Measurements from ENCODE around the gene LAMC1. TPM values are rescaled to one million over a fixed set of nuclear protein-coding genes. Genes with fewer than 3 reads are reported as not detected.

The LAMC1 gene
- total and polyA plus RNA-seq, 2 experiments from 2014 or later, result 185 to 686 TPM

- H3K4me2 ChIP-seq (ENCODE audit: unreplicated experiment), result peak overlapping the region; percentile 39
Observed at GRCh38 chr1:183195142-183195574, 171.9 kb downstream of the LAMC1 start.

More at GRCh38 chr1:183195142-183195574, 171.9 kb downstream of the LAMC1 start:
- H4K20me1 ChIP-seq (ENCODE audit: insufficient read depth), result no peaks in the 10 kb centered on the region
- H2AFZ ChIP-seq, result 0 out of 2 replicates have a peak overlapping the region, but pooled peaks have one; percentile 9
- H3K27ac ChIP-seq, result peak overlapping the region; percentile 44
- peaks cover 28% of the 10 kb centered on the region for H3K4me1 ChIP-seq (ENCODE audit: insufficient read depth)
- H3K9me2 ChIP-seq (ENCODE audit: insufficient read depth), result no peaks in the 10 kb centered on the region
- TF ChIP-seq EZH2phosphoT487 (IDR thresholded peaks at IDR 0.05; ENCODE audit: insufficient read depth, low read depth) (no peak), EZH2 (IDR thresholded peaks at IDR 0.05; ENCODE audit: insufficient read depth, poor library complexity, severe bottlenecking) (no peak)
- peaks cover 15% of the 10 kb centered on the region; the same call in 1 of the 2 replicates for H3F3A ChIP-seq (ENCODE audit: insufficient read depth)
- H3K9ac ChIP-seq, result peak overlapping the region; percentile 3
- H3K4me3 ChIP-seq, result no peak overlapping the region
- peak; percentile 71 for DNase-seq
- in situ Hi-C loops (cut with MboI), result no loop called here
- H3K36me3 ChIP-seq (ENCODE audit: low read depth), result no peaks in the 10 kb centered on the region
- WGBS, 2 experiments (ENCODE audit: low coverage in 1 of 2, low lambda C conversion rate in 2 of 2, missing lambda C conversion rate in 2 of 2), result 29 to 35% methylated on average over 3 of the region's 3 CpGs
- H3K27me3 ChIP-seq (replicated peaks; ENCODE audit: insufficient read depth), result no peaks in the 10 kb centered on the region
- H3K79me2 ChIP-seq (ENCODE audit: insufficient read depth), result no peaks in the 10 kb centered on the region
- H3K9me3 ChIP-seq (ENCODE audit: low read depth), result no peaks in the 10 kb centered on the region

Small RNAs within 50 kb of the gene (small RNA-seq; reads per million reads assigned to genes)
- not detected for gene RNU6-41P (ENCODE audit: low read depth, low replicate concordance)

Other genes starting within 250 kb of the LAMC1 start
- gene NPL, start 233.6 kb upstream of the LAMC1 start, total RNA-seq (2014; rRNA removed; shearing (Covaris generic)), result 1.0 and 5.0 TPM in 2 replicates
- 3.0 TPM in 2 replicates for gene NPL, start 233.6 kb upstream of the LAMC1 start, polyA plus RNA-seq (2016; fragmentation: Nextera tagmentation; extraction: Ambion mirVana)
- gene DHX9, start 184.1 kb upstream of the LAMC1 start, total RNA-seq (2014; rRNA removed; shearing (Covaris generic)), result 97.9 and 98.0 TPM in 2 replicates
- 67.6 and 70.9 TPM in 2 replicates for gene DHX9, start 184.1 kb upstream of the LAMC1 start, polyA plus RNA-seq (2016; fragmentation: Nextera tagmentation; extraction: Ambion mirVana)
- gene SHCBP1L, start 70.3 kb upstream of the LAMC1 start, total RNA-seq (2014; rRNA removed; shearing (Covaris generic)), result not detected in 2 replicates
- not detected in 2 replicates for gene SHCBP1L, start 70.3 kb upstream of the LAMC1 start, polyA plus RNA-seq (2016; fragmentation: Nextera tagmentation; extraction: Ambion mirVana)
- 1.9 and 2.4 TPM in 2 replicates for gene LAMC2, start 162.8 kb downstream of the LAMC1 start, total RNA-seq (2014; rRNA removed; shearing (Covaris generic))
- gene LAMC2, start 162.8 kb downstream of the LAMC1 start, polyA plus RNA-seq (2016; fragmentation: Nextera tagmentation; extraction: Ambion mirVana), result 2.7 and 3.2 TPM in 2 replicates